ENCODE results near the gene USP4.

- TF ChIP-seq POLR2AphosphoS5 (IDR thresholded peaks at IDR 0.05; ENCODE audit: low read depth) = no peak
- TF ChIP-seq, protein P1, sequence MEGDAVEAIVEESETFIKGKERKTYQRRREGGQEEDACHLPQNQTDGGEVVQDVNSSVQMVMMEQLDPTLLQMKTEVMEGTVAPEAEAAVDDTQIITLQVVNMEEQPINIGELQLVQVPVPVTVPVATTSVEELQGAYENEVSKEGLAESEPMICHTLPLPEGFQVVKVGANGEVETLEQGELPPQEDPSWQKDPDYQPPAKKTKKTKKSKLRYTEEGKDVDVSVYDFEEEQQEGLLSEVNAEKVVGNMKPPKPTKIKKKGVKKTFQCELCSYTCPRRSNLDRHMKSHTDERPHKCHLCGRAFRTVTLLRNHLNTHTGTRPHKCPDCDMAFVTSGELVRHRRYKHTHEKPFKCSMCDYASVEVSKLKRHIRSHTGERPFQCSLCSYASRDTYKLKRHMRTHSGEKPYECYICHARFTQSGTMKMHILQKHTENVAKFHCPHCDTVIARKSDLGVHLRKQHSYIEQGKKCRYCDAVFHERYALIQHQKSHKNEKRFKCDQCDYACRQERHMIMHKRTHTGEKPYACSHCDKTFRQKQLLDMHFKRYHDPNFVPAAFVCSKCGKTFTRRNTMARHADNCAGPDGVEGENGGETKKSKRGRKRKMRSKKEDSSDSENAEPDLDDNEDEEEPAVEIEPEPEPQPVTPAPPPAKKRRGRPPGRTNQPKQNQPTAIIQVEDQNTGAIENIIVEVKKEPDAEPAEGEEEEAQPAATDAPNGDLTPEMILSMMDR (IDR thresholded peaks at IDR 0.05; ENCODE audit: insufficient read depth, low read length) = no peak
- TF ChIP-seq, protein P2, sequence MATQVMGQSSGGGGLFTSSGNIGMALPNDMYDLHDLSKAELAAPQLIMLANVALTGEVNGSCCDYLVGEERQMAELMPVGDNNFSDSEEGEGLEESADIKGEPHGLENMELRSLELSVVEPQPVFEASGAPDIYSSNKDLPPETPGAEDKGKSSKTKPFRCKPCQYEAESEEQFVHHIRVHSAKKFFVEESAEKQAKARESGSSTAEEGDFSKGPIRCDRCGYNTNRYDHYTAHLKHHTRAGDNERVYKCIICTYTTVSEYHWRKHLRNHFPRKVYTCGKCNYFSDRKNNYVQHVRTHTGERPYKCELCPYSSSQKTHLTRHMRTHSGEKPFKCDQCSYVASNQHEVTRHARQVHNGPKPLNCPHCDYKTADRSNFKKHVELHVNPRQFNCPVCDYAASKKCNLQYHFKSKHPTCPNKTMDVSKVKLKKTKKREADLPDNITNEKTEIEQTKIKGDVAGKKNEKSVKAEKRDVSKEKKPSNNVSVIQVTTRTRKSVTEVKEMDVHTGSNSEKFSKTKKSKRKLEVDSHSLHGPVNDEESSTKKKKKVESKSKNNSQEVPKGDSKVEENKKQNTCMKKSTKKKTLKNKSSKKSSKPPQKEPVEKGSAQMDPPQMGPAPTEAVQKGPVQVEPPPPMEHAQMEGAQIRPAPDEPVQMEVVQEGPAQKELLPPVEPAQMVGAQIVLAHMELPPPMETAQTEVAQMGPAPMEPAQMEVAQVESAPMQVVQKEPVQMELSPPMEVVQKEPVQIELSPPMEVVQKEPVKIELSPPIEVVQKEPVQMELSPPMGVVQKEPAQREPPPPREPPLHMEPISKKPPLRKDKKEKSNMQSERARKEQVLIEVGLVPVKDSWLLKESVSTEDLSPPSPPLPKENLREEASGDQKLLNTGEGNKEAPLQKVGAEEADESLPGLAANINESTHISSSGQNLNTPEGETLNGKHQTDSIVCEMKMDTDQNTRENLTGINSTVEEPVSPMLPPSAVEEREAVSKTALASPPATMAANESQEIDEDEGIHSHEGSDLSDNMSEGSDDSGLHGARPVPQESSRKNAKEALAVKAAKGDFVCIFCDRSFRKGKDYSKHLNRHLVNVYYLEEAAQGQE (IDR thresholded peaks at IDR 0.05; ENCODE audit: insufficient replicate concordance, low read depth) = no peak
Measured at GRCh38 chr3:49333916-49334633, 5.8 kb downstream of the USP4 start.

All from HL-60 (cell line).